H1 (cell line): Measurements from ENCODE around the gene PJA1. TPM values are rescaled to one million over a fixed set of nuclear protein-coding genes. Genes with fewer than 3 reads are reported as not detected.

Source experiments
- CTCF ChIA-PET: fragments of 300-600 bp; sonication (Branson Sonifier 250); formaldehyde crosslinking; loops from one replicate; lab custom pipeline; 2021; ENCODE audit not compliant: partially characterized antibody; lab: Charles Lee
- POLR2A ChIA-PET: fragments of 300-600 bp; sonication (Branson Sonifier 250); formaldehyde crosslinking; loops from one replicate; lab custom pipeline; 2021; ENCODE audit warnings: inconsistent platforms; ENCODE audit not compliant: partially characterized antibody; lab: Charles Lee
- DNase-seq, 2 experiments: peaks; one replicate each; pipeline versions ENCODE4 v3.0.0 to v3.0.0-alpha.2; 2010 to 2022; ENCODE audit warnings: low spot score in 2 of 2, low read depth in 1 of 2, mixed read lengths in 1 of 2
- FAIRE-seq: peaks from 2 replicates; lab custom pipeline; 2011; peaks lifted over from hg19 to GRCh38; lab: Jason Lieb, UNC
- H2AFZ ChIP-seq: 2 replicates; pipeline ENCODE4 v1.8.1; 2012; ENCODE audit warnings: low read length, inconsistent platforms
- H2AK5ac ChIP-seq: 2 replicates; pipeline ENCODE4 v1.6.1; 2013; ENCODE audit warnings: low read depth, low read length
- H2BK120ac ChIP-seq: replicated peaks from 2 replicates; pipeline ENCODE3; 2013; ENCODE audit warnings: low read depth, low read length, inconsistent platforms
- H2BK12ac ChIP-seq: 2 replicates; pipeline ENCODE4 v1.6.1; 2013; ENCODE audit warnings: low read depth, low read length
- H2BK15ac ChIP-seq: 2 replicates; pipeline ENCODE4 v1.6.1; 2013; ENCODE audit warnings: low read length
- H2BK20ac ChIP-seq: 2 replicates; pipeline ENCODE4 v1.6.1; 2013; ENCODE audit warnings: low read length
- H2BK5ac ChIP-seq: 2 replicates; pipeline ENCODE4 v1.6.1; 2013; ENCODE audit warnings: low read depth, low read length
- H3K14ac ChIP-seq: 2 replicates; pipeline ENCODE4 v1.6.1; 2013; ENCODE audit warnings: inconsistent platforms; ENCODE audit not compliant: insufficient read length
- H3K18ac ChIP-seq: 2 replicates; pipeline ENCODE4 v1.6.1; 2013; ENCODE audit warnings: low read length; ENCODE audit errors: extremely low read depth
- H3K23ac ChIP-seq: 2 replicates; pipeline ENCODE4 v1.6.1; 2013; ENCODE audit warnings: inconsistent platforms; ENCODE audit not compliant: insufficient read length
- H3K23me2 ChIP-seq: 2 replicates; pipeline ENCODE4 v1.6.1; 2013; ENCODE audit warnings: low read depth, low read length
- H3K27ac ChIP-seq: 2 replicates; pipeline ENCODE4 v1.6.1; 2011; ENCODE audit warnings: low read depth, low read length, inconsistent platforms
- H3K27me3 ChIP-seq, 4 experiments: replicated peaks in 1 of 4; 1 replicate in 1 of 4; 2 replicates in 3 of 4; pipeline versions ENCODE4 v1.6.1 to v1.8.1; 2011 to 2013; ENCODE audit warnings: low read length in 3 of 4, mild to moderate bottlenecking in 3 of 4, inconsistent platforms in 2 of 4, mixed read lengths in 2 of 4, moderate library complexity in 1 of 4; ENCODE audit not compliant: control insufficient read depth in 3 of 4, insufficient read depth in 3 of 4; ENCODE audit errors: extremely low read depth in 1 of 4
- H3K36me3 ChIP-seq, 4 experiments: 2 replicates each; pipeline versions ENCODE4 v1.6.1 to v1.8.1; 2011 to 2013; ENCODE audit warnings: mild to moderate bottlenecking in 4 of 4, low read length in 3 of 4, moderate library complexity in 2 of 4, control low read depth in 1 of 4, inconsistent platforms in 1 of 4; ENCODE audit not compliant: insufficient read depth in 4 of 4, control insufficient read depth in 2 of 4
- H3K4ac ChIP-seq: replicated peaks from 2 replicates; pipeline ENCODE3; 2013; ENCODE audit warnings: low read length, low read depth, mixed read lengths, inconsistent platforms; ENCODE audit not compliant: insufficient read length
- H3K4me1 ChIP-seq, 4 experiments: replicated peaks in 1 of 4; 1 replicate in 1 of 4; 2 replicates in 3 of 4; pipeline versions ENCODE4 v1.6.1 to v1.8.1; 2011 to 2013; ENCODE audit warnings: low read length in 3 of 4, inconsistent platforms in 2 of 4, mixed read lengths in 1 of 4; ENCODE audit not compliant: insufficient read depth in 4 of 4, control insufficient read depth in 3 of 4
- H3K4me2 ChIP-seq, 2 experiments: 2 replicates each; pipeline versions ENCODE4 v1.6.1 to v1.8.1; 2011 to 2013; ENCODE audit warnings: low read depth in 2 of 2, low read length in 2 of 2, control low read depth in 1 of 2, inconsistent platforms in 1 of 2, mild to moderate bottlenecking in 1 of 2; ENCODE audit not compliant: insufficient read depth in 1 of 2
- H3K4me3 ChIP-seq, 4 experiments: fragments of 200-600, 300-600 bp in 1 of 4; sonication (generic), shearing (Covaris generic), sonication (Bioruptor Twin) in 1 of 4; 2 replicates each; pipeline versions ENCODE4 v1.5.1 to v1.8.1; 2011 to 2016; ENCODE audit warnings: low read length in 4 of 4, low read depth in 3 of 4, control low read depth in 2 of 4, inconsistent platforms in 2 of 4, mild to moderate bottlenecking in 2 of 4, mixed read lengths in 1 of 4, moderate library complexity in 1 of 4; ENCODE audit not compliant: insufficient read depth in 2 of 4; ENCODE audit errors: extremely low read depth in 1 of 4
- H3K56ac ChIP-seq: replicated peaks from 2 replicates; pipeline ENCODE3; 2013; ENCODE audit warnings: low read depth, mild to moderate bottlenecking, mixed read lengths, low read length, inconsistent platforms; ENCODE audit not compliant: insufficient read length
- H3K79me1 ChIP-seq: 2 replicates; pipeline ENCODE4 v1.6.1; 2013; ENCODE audit warnings: low read depth, low read length, control low read depth
- H3K79me2 ChIP-seq, 2 experiments: 2 replicates each; pipeline versions ENCODE4 v1.6.1 to v1.8.1; 2012 to 2013; ENCODE audit warnings: low read length in 2 of 2, mild to moderate bottlenecking in 2 of 2, inconsistent platforms in 1 of 2; ENCODE audit not compliant: insufficient read depth in 2 of 2, control insufficient read depth in 1 of 2
- H3K9ac ChIP-seq, 4 experiments: replicated peaks in 1 of 4; 1 replicate in 1 of 4; 2 replicates in 3 of 4; pipeline versions ENCODE4 v1.6.1 to v1.8.1; 2011 to 2013; ENCODE audit warnings: low read depth in 3 of 4, low read length in 3 of 4, control low read depth in 2 of 4, mild to moderate bottlenecking in 2 of 4, moderate library complexity in 2 of 4, inconsistent platforms in 1 of 4; ENCODE audit errors: extremely low read depth in 1 of 4
- H3K9me3 ChIP-seq, 2 experiments: 2 replicates each; pipeline versions ENCODE4 v1.6.1 to v1.8.1; 2012 to 2013; ENCODE audit warnings: mild to moderate bottlenecking in 2 of 2, moderate library complexity in 2 of 2, control low read depth in 1 of 2, inconsistent platforms in 1 of 2, low read depth in 1 of 2, low read length in 1 of 2, mixed read lengths in 1 of 2; ENCODE audit not compliant: insufficient read depth in 2 of 2
- H4K20me1 ChIP-seq, 2 experiments: replicated peaks in 1 of 2; 2 replicates each; pipeline versions ENCODE3 to v1.8.1; 2011 to 2013; ENCODE audit warnings: inconsistent platforms in 2 of 2, low read length in 2 of 2, mild to moderate bottlenecking in 1 of 2; ENCODE audit not compliant: insufficient read depth in 2 of 2, control insufficient read depth in 1 of 2
- H4K5ac ChIP-seq: 2 replicates; pipeline ENCODE4 v1.6.1; 2013; ENCODE audit warnings: low read length, low read depth, mixed read lengths, inconsistent platforms; ENCODE audit not compliant: insufficient read length
- H4K8ac ChIP-seq: 2 replicates; pipeline ENCODE4 v1.8.0; 2013; ENCODE audit warnings: mild to moderate bottlenecking, moderate library complexity, low read length, inconsistent platforms; ENCODE audit not compliant: insufficient read depth; ENCODE audit errors: extremely low read depth
- H4K91ac ChIP-seq: replicated peaks from 2 replicates; pipeline ENCODE3; 2013; ENCODE audit warnings: low read length, mixed read lengths, inconsistent platforms; ENCODE audit not compliant: insufficient read length
- CHD2 ChIP-seq: IDR thresholded peaks from 2 replicates; pipeline ENCODE4 v1.6.1; 2012; ENCODE audit warnings: low read length, improper control_type of control experiment
- CTBP2 ChIP-seq: IDR thresholded peaks from 2 replicates; pipeline ENCODE4 v1.7.0; 2011; ENCODE audit warnings: borderline replicate concordance, mild to moderate bottlenecking, moderate library complexity, mixed read lengths, low read length; ENCODE audit not compliant: insufficient read depth, insufficient read length
- EZH2 ChIP-seq: fragments of 200-600 bp; sonication (generic); IDR thresholded peaks from 2 replicates; pipeline ENCODE4 v1.7.1; 2012; ENCODE audit warnings: low read depth, mild to moderate bottlenecking, moderate library complexity, low read length, inconsistent platforms; ENCODE audit not compliant: severe bottlenecking
- NANOG ChIP-seq: IDR thresholded peaks from 2 replicates; pipeline ENCODE4 v1.6.1; 2011; ENCODE audit warnings: low read length, low read depth, mild to moderate bottlenecking, inconsistent platforms; ENCODE audit not compliant: insufficient read depth, poor library complexity, severe bottlenecking
- RFX5 ChIP-seq: IDR thresholded peaks from 2 replicates; pipeline ENCODE4 v1.6.1; 2011; ENCODE audit warnings: low read depth, low read length, improper control_type of control experiment, borderline replicate concordance
- TEAD4 ChIP-seq: IDR thresholded peaks from 2 replicates; pipeline ENCODE4 v1.6.1; 2012; ENCODE audit warnings: low read depth, low read length, inconsistent platforms, mixed read lengths
- WGBS, 2 experiments: shearing (Covaris generic) in 1 of 2; methylation state at CpG; one replicate each; pipeline versions ENCODE4 v1.1.6 to v1.1.7; 2013 to 2015; ENCODE audit warnings: low lambda C conversion rate in 2 of 2, mixed read lengths in 2 of 2, inconsistent platforms in 1 of 2, low coverage in 1 of 2, missing lambda C conversion rate in 1 of 2; ENCODE audit not compliant: insufficient replicate concordance in 2 of 2, insufficient coverage in 1 of 2, insufficient read length in 1 of 2; ENCODE audit errors: extremely low coverage in 1 of 2, missing lambda C conversion rate in 1 of 2; 5-methylcytosine and 5-hydroxymethylcytosine counted together
- polyA plus RNA-seq, 7 experiments: library from polyadenylated mRNA; depleted of rRNA in 3 of 7; stranded (reverse) in 5 of 7; unstranded in 2 of 7; fragments of >200 nt in 5 of 7; fragments of 200-250 nt in 2 of 7; gene quantifications; 1 replicate in 5 of 7; 2 replicates in 1 of 7; 4 replicates in 1 of 7; pipeline versions ENCODE4 v1.2.1 to v1.2.3, GENCODE V29; 2011 to 2013; ENCODE audit warnings: missing spikeins in 2 of 7, mixed read lengths in 2 of 7
- total RNA-seq: library from RNA; stranded (reverse); fragmentation: NEBNext Ultra II Directional; extraction: Animal tissue kit (Norgen Biotek cat#: 25700); gene quantifications from 2 replicates; pipeline ENCODE4 v1.2.1, GENCODE V29; 2021
- TF ChIP-seq, protein P1 (sequence below): IDR thresholded peaks from 2 replicates; pipeline ENCODE4 v1.6.1; 2012; ENCODE audit warnings: low read length, inconsistent platforms

The PJA1 gene
- total and polyA plus RNA-seq, 2 of the 8 experiments (the other 6 are each of a cell fraction or from before 2014, with no cell fraction given), result 25.7 to 37.0 TPM

DNA sequence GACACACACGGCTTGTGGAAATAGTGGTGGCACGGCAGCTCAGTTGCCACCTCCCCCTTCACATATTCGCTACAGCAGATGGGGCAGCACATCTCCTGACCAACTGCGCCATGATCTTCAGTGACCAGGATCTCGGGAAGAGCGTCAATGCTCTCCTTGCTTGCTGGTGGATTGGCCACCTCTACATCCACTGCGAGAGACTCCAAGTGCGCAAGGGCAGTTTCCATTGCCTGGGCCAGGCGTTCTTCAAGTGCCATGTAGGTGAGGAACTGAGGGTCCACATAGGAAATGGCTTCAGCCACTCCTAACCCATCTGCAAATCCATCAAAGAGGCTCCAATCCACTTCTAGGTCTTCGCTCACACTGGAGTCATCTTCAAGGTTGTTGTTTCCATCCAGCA is 3.9 kb downstream of the PJA1 start:
- H3K27ac ChIP-seq, result no peak overlapping the region
- H3K23ac ChIP-seq, result no peak overlapping the region
- ChIA-PET CTCF (interaction anchor here (0.6 kb wide), 1 partner anchor 961 kb away, joined by 3 read pairs; no protein-coding TSS in a partner anchor), POLR2A (no interaction called here)
- H3K9me3 ChIP-seq, result no peaks in the 10 kb centered on the region
- no peak overlapping the region for H3K14ac ChIP-seq
- no peak overlapping the region for H4K8ac ChIP-seq
- 0 out of 7 replicates have a peak, but pooled peaks cover 0 to 3% (median 2%) of the 10 kb centered on the region in 4 experiments for H3K4me1 ChIP-seq
- peaks cover 0 to 12% of the 10 kb centered on the region in 2 experiments; a peak in 2 of 4 replicates for H3K79me2 ChIP-seq
- H2BK20ac ChIP-seq, result no peak overlapping the region
- no peaks in the 10 kb centered on the region for H3K79me1 ChIP-seq
- no peak overlapping the region for H3K4ac ChIP-seq
- peaks cover 0 to 22% (median 8%) of the 10 kb centered on the region in 4 experiments; a peak in 7 of 8 replicates for H3K36me3 ChIP-seq
- no peak overlapping the region for H4K91ac ChIP-seq
- H2AFZ ChIP-seq, result no peak overlapping the region
- H3K27me3 ChIP-seq, result no peaks in the 10 kb centered on the region
- H2BK120ac ChIP-seq, result no peak overlapping the region
- FAIRE-seq (no peak), DNase-seq (no peak)
- 89% methylated on average over 3 of the region's 10 CpGs; no CpG with 5 or more reads in 1 of the 2 experiments for WGBS, 2 experiments
- H2AK5ac ChIP-seq, result no peak overlapping the region
- H2BK5ac ChIP-seq, result no peak overlapping the region
- no peak overlapping the region for H3K56ac ChIP-seq
- H4K5ac ChIP-seq, result no peak overlapping the region
- TF ChIP-seq CTBP2 (no peak), CHD2 (no peak), EZH2 (no peak), RFX5 (no peak), TEAD4 (no peak), NANOG (no peak)
- TF ChIP-seq, protein P1, sequence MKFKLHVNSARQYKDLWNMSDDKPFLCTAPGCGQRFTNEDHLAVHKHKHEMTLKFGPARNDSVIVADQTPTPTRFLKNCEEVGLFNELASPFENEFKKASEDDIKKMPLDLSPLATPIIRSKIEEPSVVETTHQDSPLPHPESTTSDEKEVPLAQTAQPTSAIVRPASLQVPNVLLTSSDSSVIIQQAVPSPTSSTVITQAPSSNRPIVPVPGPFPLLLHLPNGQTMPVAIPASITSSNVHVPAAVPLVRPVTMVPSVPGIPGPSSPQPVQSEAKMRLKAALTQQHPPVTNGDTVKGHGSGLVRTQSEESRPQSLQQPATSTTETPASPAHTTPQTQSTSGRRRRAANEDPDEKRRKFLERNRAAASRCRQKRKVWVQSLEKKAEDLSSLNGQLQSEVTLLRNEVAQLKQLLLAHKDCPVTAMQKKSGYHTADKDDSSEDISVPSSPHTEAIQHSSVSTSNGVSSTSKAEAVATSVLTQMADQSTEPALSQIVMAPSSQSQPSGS, result no peak
- H2BK12ac ChIP-seq, result no peak overlapping the region
- no peak overlapping the region for H3K4me2 ChIP-seq
- H4K20me1 ChIP-seq, result peaks cover 2 to 10% of the 10 kb centered on the region in 2 experiments
- no peak overlapping the region for H3K18ac ChIP-seq
- H2BK15ac ChIP-seq, result no peak overlapping the region
- H3K4me3 ChIP-seq, result no peak overlapping the region
- no peaks in the 10 kb centered on the region for H3K23me2 ChIP-seq
- no peak overlapping the region for H3K9ac ChIP-seq
